Osteoblast (primary cell): ENCODE measurements around the gene HSF5. TPM values are rescaled to one million over a fixed set of nuclear protein-coding genes. Genes with fewer than 3 reads are reported as not detected.

Experiments used
- DNase-seq: peaks from one replicate; pipeline ENCODE4 v3.0.0; 2011; ENCODE audit warnings: low spot score, mixed read lengths; ENCODE audit not compliant: insufficient read length; ENCODE audit errors: missing footprints
- H2AFZ ChIP-seq: 2 replicates; pipeline ENCODE4 v1.6.0; 2011; ENCODE audit warnings: mild to moderate bottlenecking, low read length
- H3K27ac ChIP-seq: 2 replicates; pipeline ENCODE4 v1.5.1; 2011; ENCODE audit warnings: mild to moderate bottlenecking, low read depth, low read length, moderate library complexity
- H3K27me3 ChIP-seq: 2 replicates; pipeline ENCODE4 v1.6.0; 2012; ENCODE audit warnings: mild to moderate bottlenecking, control low read depth, inconsistent platforms, low read length, moderate library complexity; ENCODE audit not compliant: insufficient read depth
- H3K36me3 ChIP-seq: 2 replicates; pipeline ENCODE4 v1.5.1; 2011; ENCODE audit warnings: mild to moderate bottlenecking, low read length, control low read depth, moderate library complexity; ENCODE audit not compliant: insufficient read depth
- H3K4me1 ChIP-seq: 2 replicates; pipeline ENCODE4 v1.5.1; 2011; ENCODE audit warnings: mild to moderate bottlenecking, low read length, control low read depth, moderate library complexity; ENCODE audit not compliant: insufficient read depth
- H3K4me2 ChIP-seq: 2 replicates; pipeline ENCODE4 v1.6.0; 2011; ENCODE audit warnings: mild to moderate bottlenecking, low read length; ENCODE audit not compliant: insufficient read depth
- H3K4me3 ChIP-seq: fragments of 200-600 bp; sonication (generic); 3 replicates; pipeline ENCODE4 v1.5.1; 2012; ENCODE audit warnings: mild to moderate bottlenecking, low read length, inconsistent platforms; ENCODE audit not compliant: insufficient read depth
- H3K79me2 ChIP-seq: 2 replicates; pipeline ENCODE4 v1.6.0; 2012; ENCODE audit warnings: mild to moderate bottlenecking, low read length, control low read depth, inconsistent platforms; ENCODE audit not compliant: insufficient read depth
- H3K9me3 ChIP-seq: 2 replicates; pipeline ENCODE4 v1.5.1; 2011; ENCODE audit warnings: low read depth, low read length, control low read depth
- H4K20me1 ChIP-seq: 2 replicates; pipeline ENCODE4 v1.6.0; 2012; ENCODE audit warnings: mild to moderate bottlenecking, low read length, control low read depth; ENCODE audit not compliant: insufficient read depth
- total RNA-seq: library from RNA; depleted of rRNA; stranded (reverse); fragments of >200 nt; gene quantifications from 2 replicates; pipeline ENCODE4 v1.2.3, GENCODE V29; 2012
- TF ChIP-seq, protein P1 (sequence below): IDR thresholded peaks from 2 replicates; pipeline ENCODE4 v1.5.1; 2011; ENCODE audit warnings: mild to moderate bottlenecking, low read depth, low read length, moderate library complexity; ENCODE audit errors: extremely low read depth

The HSF5 gene
- total RNA-seq, 1 donor: under 0.01 TPM

DNA sequence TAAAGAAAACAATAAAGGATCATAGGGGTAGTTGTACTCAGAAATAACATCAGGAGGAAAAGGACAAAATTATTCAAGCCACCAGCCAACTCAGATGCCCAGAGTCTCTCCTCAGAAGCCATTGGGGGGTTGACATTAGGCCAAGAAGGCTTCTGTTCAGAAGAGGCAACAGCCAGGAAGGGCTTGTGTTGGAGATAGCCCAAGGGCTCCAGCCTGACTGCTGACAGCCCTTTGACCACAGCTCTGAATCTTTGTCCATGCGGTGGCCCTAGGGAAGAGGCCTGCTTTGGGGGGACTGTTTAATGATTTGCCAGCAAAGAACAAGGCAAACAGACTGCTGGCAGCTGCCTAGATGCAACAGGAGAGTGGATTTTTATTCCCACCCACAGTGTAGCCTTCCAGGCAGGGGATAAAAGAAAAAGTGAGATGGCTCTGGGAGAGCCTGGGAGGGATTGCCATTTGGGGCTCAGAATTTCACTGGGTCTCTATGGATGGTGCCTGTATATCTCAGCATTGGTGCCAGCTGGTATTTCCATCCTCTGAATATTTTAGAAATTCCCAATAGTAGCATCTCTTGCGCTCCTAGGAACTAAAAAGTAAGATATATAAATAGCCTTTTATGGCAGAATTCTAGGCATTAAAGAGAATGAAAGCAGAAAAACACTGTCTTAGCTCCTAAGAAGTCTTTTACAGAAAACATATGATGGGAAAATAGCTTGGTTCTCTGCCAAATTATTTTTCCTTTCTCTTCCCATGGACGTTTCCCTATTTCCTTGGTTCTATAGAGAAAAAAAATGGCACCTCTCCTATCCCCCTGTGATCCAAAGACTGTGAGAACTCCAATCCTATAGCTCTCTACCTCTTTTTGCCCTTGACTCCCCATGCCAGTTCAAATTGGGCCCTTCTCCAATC lies 106.8 kb downstream of the HSF5 start:
- H3K27ac ChIP-seq: no peak overlapping the region
- TF ChIP-seq, protein P1, sequence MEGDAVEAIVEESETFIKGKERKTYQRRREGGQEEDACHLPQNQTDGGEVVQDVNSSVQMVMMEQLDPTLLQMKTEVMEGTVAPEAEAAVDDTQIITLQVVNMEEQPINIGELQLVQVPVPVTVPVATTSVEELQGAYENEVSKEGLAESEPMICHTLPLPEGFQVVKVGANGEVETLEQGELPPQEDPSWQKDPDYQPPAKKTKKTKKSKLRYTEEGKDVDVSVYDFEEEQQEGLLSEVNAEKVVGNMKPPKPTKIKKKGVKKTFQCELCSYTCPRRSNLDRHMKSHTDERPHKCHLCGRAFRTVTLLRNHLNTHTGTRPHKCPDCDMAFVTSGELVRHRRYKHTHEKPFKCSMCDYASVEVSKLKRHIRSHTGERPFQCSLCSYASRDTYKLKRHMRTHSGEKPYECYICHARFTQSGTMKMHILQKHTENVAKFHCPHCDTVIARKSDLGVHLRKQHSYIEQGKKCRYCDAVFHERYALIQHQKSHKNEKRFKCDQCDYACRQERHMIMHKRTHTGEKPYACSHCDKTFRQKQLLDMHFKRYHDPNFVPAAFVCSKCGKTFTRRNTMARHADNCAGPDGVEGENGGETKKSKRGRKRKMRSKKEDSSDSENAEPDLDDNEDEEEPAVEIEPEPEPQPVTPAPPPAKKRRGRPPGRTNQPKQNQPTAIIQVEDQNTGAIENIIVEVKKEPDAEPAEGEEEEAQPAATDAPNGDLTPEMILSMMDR: no peak
- H3K27me3 ChIP-seq: no peaks in the 10 kb centered on the region
- no peaks in the 10 kb centered on the region for H3K79me2 ChIP-seq
- H3K36me3 ChIP-seq: no peaks in the 10 kb centered on the region
- no peak overlapping the region for H2AFZ ChIP-seq
- no peak for DNase-seq
- no peaks in the 10 kb centered on the region for H4K20me1 ChIP-seq
- no peaks in the 10 kb centered on the region for H3K9me3 ChIP-seq
- H3K4me1 ChIP-seq: no peaks in the 10 kb centered on the region
- no peak overlapping the region for H3K4me2 ChIP-seq
- H3K4me3 ChIP-seq: no peak overlapping the region

DNA sequence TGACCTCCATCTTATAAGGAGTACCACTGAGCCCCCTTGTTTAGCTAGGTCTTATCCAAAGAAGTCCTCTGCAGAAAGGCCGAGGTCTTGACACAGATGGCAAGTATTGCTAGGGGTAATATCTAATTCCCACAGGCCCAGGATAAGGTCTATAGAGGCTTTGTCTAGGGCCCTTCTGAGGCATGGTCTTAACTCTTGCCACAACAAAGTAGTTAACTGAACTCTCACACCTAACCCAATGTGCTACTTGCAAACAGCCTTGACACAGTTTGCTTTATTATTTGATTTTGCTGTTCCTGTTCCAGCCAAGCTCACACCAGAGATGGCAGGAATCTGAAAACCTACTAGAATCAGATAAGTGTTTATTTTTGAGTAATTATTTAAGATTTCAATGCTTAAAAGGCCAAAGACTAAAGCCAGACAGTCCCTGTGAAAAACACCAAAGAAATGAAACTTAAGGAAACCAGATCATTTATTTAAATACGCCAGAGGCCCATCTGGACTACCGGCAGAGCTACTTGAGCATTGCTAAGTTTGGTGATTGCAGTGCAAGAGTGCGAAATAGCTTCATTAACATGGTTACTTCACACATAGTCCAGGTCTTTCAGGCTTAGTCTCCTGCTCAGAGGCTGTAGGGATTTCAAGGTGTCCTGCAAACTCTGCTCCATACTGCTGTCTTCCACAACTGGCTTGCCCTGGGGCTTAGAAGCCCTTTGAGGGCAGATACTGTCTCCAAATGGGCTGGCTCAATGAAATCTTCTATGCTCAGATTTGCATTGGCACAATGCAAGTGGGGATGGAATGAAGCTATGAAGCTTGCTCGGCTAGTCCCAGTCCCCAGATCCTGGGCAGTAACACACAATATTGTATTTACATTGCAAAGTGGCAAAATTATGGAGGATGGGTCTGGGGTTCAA lies 107.7 kb downstream of the HSF5 start:
- H2AFZ ChIP-seq: no peak overlapping the region
- no peak overlapping the region for H3K27ac ChIP-seq
- H3K79me2 ChIP-seq: no peaks in the 10 kb centered on the region
- no peak for DNase-seq
- TF ChIP-seq, protein P1: no peak
- H3K4me1 ChIP-seq: no peaks in the 10 kb centered on the region
- H3K27me3 ChIP-seq: no peaks in the 10 kb centered on the region
- no peak overlapping the region for H3K4me2 ChIP-seq
- H4K20me1 ChIP-seq: no peaks in the 10 kb centered on the region
- H3K4me3 ChIP-seq: no peak overlapping the region
- no peaks in the 10 kb centered on the region for H3K36me3 ChIP-seq
- H3K9me3 ChIP-seq: no peaks in the 10 kb centered on the region

DNA sequence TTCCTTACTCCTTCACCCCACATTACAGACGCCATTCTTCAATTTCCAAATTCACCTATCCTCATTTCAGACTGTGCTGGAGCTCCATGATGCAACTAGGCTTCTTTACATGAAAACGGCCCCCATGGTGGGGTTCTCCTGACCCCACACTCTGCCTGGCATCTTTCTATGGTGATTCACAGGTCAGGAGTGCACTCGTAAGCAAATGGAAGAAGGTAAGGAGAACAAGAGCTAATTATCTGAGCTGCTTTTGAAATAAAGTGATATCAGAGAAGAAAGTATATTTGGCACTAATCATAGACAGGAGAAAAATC lies 108.7 kb downstream of the HSF5 start:
- Histone ChIP-seq H2AFZ (no peak overlapping the region), H3K36me3 (no peaks in the 10 kb centered on the region), H4K20me1 (no peaks in the 10 kb centered on the region), H3K9me3 (no peaks in the 10 kb centered on the region), H3K79me2 (no peaks in the 10 kb centered on the region), H3K4me3 (no peak overlapping the region), H3K27me3 (no peaks in the 10 kb centered on the region), H3K27ac (no peak overlapping the region), H3K4me1 (no peaks in the 10 kb centered on the region), H3K4me2 (no peak overlapping the region)
- TF ChIP-seq, protein P1: no peak
- DNase-seq: no peak
